Stimulated activated CD8-positive, alpha-beta memory T cell treated with anti-CD3 and anti-CD28 coated beads, Interleukin-15, amount 100 ng/mL, for 1 hour (primary cell): ENCODE data around the gene MVB12B.

ENCODE experiments used
- DNase-seq: peaks from one replicate; pipeline ENCODE4 v3.0.0-alpha.2; 2020; ENCODE audit warnings: low read depth

The MVB12B gene

GRCh38 chr9:126521551-126521950 lies 194.9 kb downstream of the MVB12B start:
- no peak for DNase-seq

- DNase-seq = no peak
Observed at GRCh38 chr9:126521976-126522590, 195.5 kb downstream of the MVB12B start.

- DNase-seq = no peak
Observed at GRCh38 chr9:126522612-126523356, 196.2 kb downstream of the MVB12B start.

- DNase-seq = no peak
Observed at GRCh38 chr9:126523611-126524111, 197.0 kb downstream of the MVB12B start.

GRCh38 chr9:126524353-126525077 lies 197.9 kb downstream of the MVB12B start:
- no peak for DNase-seq

GRCh38 chr9:126526218-126527108 lies 199.8 kb downstream of the MVB12B start:
- DNase-seq = no peak

GRCh38 chr9:126527109-126527825 lies 200.6 kb downstream of the MVB12B start:
- DNase-seq = no peak

GRCh38 chr9:126528111-126528510 lies 201.5 kb downstream of the MVB12B start:
- no peak for DNase-seq

- no peak for DNase-seq
Observed at GRCh38 chr9:126528915-126529314, 202.3 kb downstream of the MVB12B start.

- no peak for DNase-seq
Observed at GRCh38 chr9:126531035-126531571, 204.5 kb downstream of the MVB12B start.

- no peak for DNase-seq
Observed at GRCh38 chr9:126531591-126531990, 205.0 kb downstream of the MVB12B start.

- DNase-seq = no peak
Observed at GRCh38 chr9:126532019-126532462, 205.4 kb downstream of the MVB12B start.

GRCh38 chr9:126532489-126532888 lies 205.9 kb downstream of the MVB12B start:
- no peak for DNase-seq

- no peak for DNase-seq
Observed at GRCh38 chr9:126532951-126533925, 206.6 kb downstream of the MVB12B start.

GRCh38 chr9:126533926-126534310 lies 207.3 kb downstream of the MVB12B start:
- DNase-seq = no peak

- DNase-seq = no peak
Observed at GRCh38 chr9:126534431-126535186, 208.0 kb downstream of the MVB12B start.

GRCh38 chr9:126536131-126536530 lies 209.5 kb downstream of the MVB12B start:
- DNase-seq = no peak

- no peak for DNase-seq
Observed at GRCh38 chr9:126536841-126537465, 210.3 kb downstream of the MVB12B start.
